HG02885 (cell line): Measurements from ENCODE around the gene PDIK1L.
A peak's percentile ranks its signal among the peaks of the same experiment; 100 is the strongest.

Experiments
- ATAC-seq: cut with Tn5 transposase; IDR thresholded peaks from one replicate; pipeline ENCODE4 v1.9.1; 2021; ENCODE audit warnings: mild to moderate bottlenecking; ENCODE audit not compliant: unreplicated experiment, poor library complexity

PDIK1L gene

GRCh38 chr1:26111530-26112406 is at the start of gene PDIK1L:
TSS of gene PDIK1L (plus strand) at chr1:26111824. CDS start at chr1:26114309, 2,485 bp downstream.
- ATAC-seq: peak; percentile 77

- no peak for ATAC-seq
These were observed 47.1 kb upstream of the PDIK1L start for GRCh38 chr1:26064553-26064952.

GRCh38 chr1:26066160-26066559 is 45.5 kb upstream of the PDIK1L start:
- ATAC-seq: no peak

- no peak for ATAC-seq
These were observed 44.8 kb upstream of the PDIK1L start for GRCh38 chr1:26066857-26067256.

- ATAC-seq: no peak
These were observed 44.2 kb upstream of the PDIK1L start, which contains the start of gene TRIM63 for GRCh38 chr1:26067432-26067911. TSS of gene TRIM63 (minus strand) at chr1:26067630. CDS start at chr1:26067494, 136 bp downstream.

GRCh38 chr1:26069941-26070295 is 41.7 kb upstream of the PDIK1L start:
- no peak for ATAC-seq

GRCh38 chr1:26070296-26070962 is 41.2 kb upstream of the PDIK1L start:
- ATAC-seq: no peak

- no peak for ATAC-seq
These were observed 40.7 kb upstream of the PDIK1L start for GRCh38 chr1:26070963-26071342.

- ATAC-seq: no peak
These were observed 39.3 kb upstream of the PDIK1L start for GRCh38 chr1:26072305-26072704.

- ATAC-seq: no peak
These were observed 36.0 kb upstream of the PDIK1L start for GRCh38 chr1:26075421-26076144.

GRCh38 chr1:26077524-26077923 is 34.1 kb upstream of the PDIK1L start:
- no peak for ATAC-seq

GRCh38 chr1:26078286-26079177 is 33.1 kb upstream of the PDIK1L start:
- ATAC-seq: no peak

- no peak for ATAC-seq
These were observed 32.5 kb upstream of the PDIK1L start for GRCh38 chr1:26079178-26079563.

GRCh38 chr1:26079960-26080814 is 31.4 kb upstream of the PDIK1L start:
- no peak for ATAC-seq

- ATAC-seq: no peak
These were observed 30.2 kb upstream of the PDIK1L start for GRCh38 chr1:26081267-26082019.

- no peak for ATAC-seq
These were observed 29.6 kb upstream of the PDIK1L start for GRCh38 chr1:26082020-26082350.

- no peak for ATAC-seq
These were observed 28.4 kb upstream of the PDIK1L start for GRCh38 chr1:26083208-26083607.

GRCh38 chr1:26084091-26084561 is 27.5 kb upstream of the PDIK1L start:
- ATAC-seq: no peak
